Fibroblast of the aortic adventitia (primary cell): Measurements from ENCODE around the gene PDE6G. TPM values are rescaled to one million over a fixed set of nuclear protein-coding genes. Genes with fewer than 3 reads are reported as not detected.

Source experiments
- DNase-seq: peaks from one replicate; pipeline ENCODE4 v3.0.0-alpha.2; 2010; ENCODE audit warnings: low read depth
- H3K4me3 ChIP-seq: 2 replicates; pipeline ENCODE4 v1.5.1; 2011; ENCODE audit warnings: low read depth, mild to moderate bottlenecking, control low read depth, low read length, moderate library complexity
- CTCF ChIP-seq: IDR thresholded peaks from 2 replicates; pipeline ENCODE4 v1.5.1; 2011; ENCODE audit warnings: mild to moderate bottlenecking, low read length, control low read depth, inconsistent platforms; ENCODE audit not compliant: insufficient read depth
- small RNA-seq: library from RNA; depleted of rRNA; stranded (forward); fragments of <200 nt; gene quantifications from one replicate; pipeline ENCODE3, GENCODE V24; 2012
- total RNA-seq: library from RNA; depleted of rRNA; stranded (reverse); fragments of >200 nt; gene quantifications from 2 replicates; pipeline ENCODE4 v1.2.3, GENCODE V29; 2012; ENCODE audit warnings: low replicate concordance

The PDE6G gene
- total RNA-seq, 1 donor: 0.63 TPM

- no peak for TF ChIP-seq CTCF
- no peak for DNase-seq
- no peak overlapping the region for H3K4me3 ChIP-seq
Observed at GRCh38 chr17:81607431-81607830, 48.9 kb downstream of the PDE6G start.

- no peak for DNase-seq
- no peak for TF ChIP-seq CTCF
- H3K4me3 ChIP-seq: no peak overlapping the region
Observed at GRCh38 chr17:81603846-81604610, 52.3 kb downstream of the PDE6G start.

DNA sequence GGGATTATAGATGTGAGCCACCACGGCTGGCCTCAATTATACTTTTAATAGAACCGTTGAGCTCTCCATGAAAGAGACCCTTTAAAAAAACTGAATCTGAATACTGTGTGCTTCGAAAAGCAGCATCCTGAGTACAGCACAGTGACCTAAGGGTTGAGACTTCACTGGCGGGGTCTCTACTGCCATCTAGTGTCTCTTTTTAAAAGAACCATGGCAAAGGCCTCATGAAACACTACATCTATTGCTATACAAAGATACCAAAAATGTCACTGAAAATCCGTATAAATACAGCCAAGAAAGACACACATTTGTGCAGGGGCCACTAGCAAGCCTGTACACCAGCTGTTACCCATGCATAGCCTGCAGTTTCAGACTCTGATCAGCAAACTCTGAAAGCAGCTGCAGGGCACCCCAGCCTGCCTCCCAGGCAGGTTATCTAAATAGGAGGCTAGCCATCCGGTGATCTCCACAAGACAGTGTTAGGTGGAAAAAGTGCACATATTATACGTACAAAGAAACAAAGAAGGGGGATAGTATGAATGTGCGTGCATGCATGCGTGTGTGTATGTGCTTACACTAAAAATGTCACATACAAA lies 54.7 kb downstream of the PDE6G start:
- TF ChIP-seq CTCF: peak; percentile 87
- H3K4me3 ChIP-seq: no peak overlapping the region
- DNase-seq: peak; percentile 87

Small RNA genes lying within 50 kb of the gene (small RNA-seq; reads per million reads assigned to genes)
- gene MIR6786: not detected

Other genes with a start within 250 kb of the PDE6G start
- 3,211 and 6,650 TPM in 2 replicates for gene ACTG1, start 143.7 kb downstream of the PDE6G start, total RNA-seq
- gene FSCN2, start 128.2 kb downstream of the PDE6G start, total RNA-seq: 1.3 and 1.8 TPM in 2 replicates
- 31.7 and 32.4 TPM in 2 replicates for gene FAAP100, start 104.2 kb downstream of the PDE6G start, total RNA-seq
- 34.4 and 60.3 TPM in 2 replicates for gene NPLOC4, start 19.4 kb downstream of the PDE6G start, total RNA-seq
- gene TSPAN10, start 19.3 kb downstream of the PDE6G start, total RNA-seq: 2.7 and 4.5 TPM in 2 replicates
- gene OXLD1, start 10.1 kb upstream of the PDE6G start, total RNA-seq: 20.7 and 22.2 TPM in 2 replicates
- gene CCDC137, start 10.2 kb upstream of the PDE6G start, total RNA-seq: 7.0 and 12.0 TPM in 2 replicates
- 21.3 and 26.4 TPM in 2 replicates for gene ARL16, start 27.3 kb upstream of the PDE6G start, total RNA-seq
- 89.0 and 94.7 TPM in 2 replicates for gene HGS, start 27.5 kb upstream of the PDE6G start, total RNA-seq
- 19.2 and 23.7 TPM in 2 replicates for gene MRPL12, start 46.8 kb upstream of the PDE6G start, total RNA-seq
- gene SLC25A10, start 55.7 kb upstream of the PDE6G start, total RNA-seq: 4.1 and 19.3 TPM in 2 replicates
- gene GCGR, start 147.6 kb upstream of the PDE6G start, total RNA-seq: not detected in 2 replicates
- 130 and 195 TPM in 2 replicates for gene MCRIP1, start 176.7 kb upstream of the PDE6G start, total RNA-seq
- not detected in 2 replicates for gene PPP1R27, start 178.5 kb upstream of the PDE6G start, total RNA-seq
- 763 and 1,500 TPM in 2 replicates for gene P4HB, start 204.0 kb upstream of the PDE6G start, total RNA-seq
- gene ARHGDIA, start 214.8 kb upstream of the PDE6G start, total RNA-seq: 95.1 and 149 TPM in 2 replicates
- 43.6 and 77.3 TPM in 2 replicates for gene ALYREF, start 235.0 kb upstream of the PDE6G start, total RNA-seq
- gene ANAPC11, start 235.2 kb upstream of the PDE6G start, total RNA-seq: 172 and 178 TPM in 2 replicates
- 1.3 and 1.4 TPM in 2 replicates for gene NPB, start 245.7 kb upstream of the PDE6G start, total RNA-seq